Measurements from ENCODE around the gene SHMT2.

SHMT2 gene

GRCh38 chr12:57235017-57235727 is 5.7 kb downstream of the SHMT2 start:
- DNase-seq (ENCODE audit: low read depth, low spot score): no peak
- no peak overlapping the region for H3K4me3 ChIP-seq (ENCODE audit: low read depth, low read length)
- no peak for TF ChIP-seq CTCF (IDR thresholded peaks at IDR 0.05; ENCODE audit: insufficient read depth, low read length, missing control alignments)
- ChIA-PET POLR2A (no interaction called here), CTCF (interaction anchor here (0.9 to 13.5 kb wide), 3 partner anchors 12 to 217 kb away, joined by 3 to 393 read pairs (median 3); no protein-coding TSS in a partner anchor)

- CTCF ChIA-PET: interaction anchor here (0.9 to 13.5 kb wide), 2 partner anchors 12 to 25 kb away, joined by 3 to 393 read pairs; no protein-coding TSS in a partner anchor
- TF ChIP-seq CTCF (IDR thresholded peaks at IDR 0.05; ENCODE audit: insufficient read depth, low read length, missing control alignments): no peak
- DNase-seq (ENCODE audit: low read depth, low spot score): no peak
These were observed 6.2 kb downstream of the SHMT2 start for GRCh38 chr12:57235728-57236131.

GRCh38 chr12:57236201-57236924 is 6.9 kb downstream of the SHMT2 start:
- ChIA-PET CTCF (interaction anchor here (0.9 to 38.5 kb wide), 6 partner anchors 9 to 221 kb away, joined by 3 to 880 read pairs (median 212); partner anchors contain the start of genes GLI1, INHBE, NXPH4 and SHMT2), POLR2A (interaction anchor here (0.7 kb wide), 1 partner anchor 213 kb away, joined by 3 read pairs; no protein-coding TSS in a partner anchor)

More at GRCh38 chr12:57235728-57236131, 6.2 kb downstream of the SHMT2 start:
- POLR2A ChIA-PET: no interaction called here
- H3K4me3 ChIP-seq (ENCODE audit: low read depth, low read length): no peak overlapping the region

GRCh38 chr12:57236925-57237595 is 7.5 kb downstream of the SHMT2 start:
- POLR2A ChIA-PET: interaction anchor here (0.7 to 4.6 kb wide), 5 partner anchors 7 to 212 kb away, joined by 3 to 74 read pairs (median 4); partner anchors contain the start of gene SHMT2
- DNase-seq (ENCODE audit: low read depth, low spot score): no peak
- H3K4me3 ChIP-seq (ENCODE audit: low read depth, low read length): no peak overlapping the region

More at GRCh38 chr12:57236201-57236924, 6.9 kb downstream of the SHMT2 start:
- TF ChIP-seq CTCF (IDR thresholded peaks at IDR 0.05; ENCODE audit: insufficient read depth, low read length, missing control alignments): no peak
- DNase-seq (ENCODE audit: low read depth, low spot score): no peak
- no peak overlapping the region for H3K4me3 ChIP-seq (ENCODE audit: low read depth, low read length)

GRCh38 chr12:57237596-57237931 is 8.1 kb downstream of the SHMT2 start:
- no peak overlapping the region for H3K4me3 ChIP-seq (ENCODE audit: low read depth, low read length)
- ChIA-PET POLR2A (interaction anchor here (1.2 to 4.6 kb wide), 4 partner anchors 7 to 24 kb away, joined by 3 to 74 read pairs (median 4); partner anchors contain the start of gene SHMT2), CTCF (interaction anchor here (0.9 to 38.5 kb wide), 9 partner anchors 10 to 220 kb away, joined by 3 to 880 read pairs (median 32); partner anchors contain the start of genes GLI1, INHBE, NXPH4 and SHMT2)
- DNase-seq (ENCODE audit: low read depth, low spot score): no peak
- TF ChIP-seq CTCF (IDR thresholded peaks at IDR 0.05; ENCODE audit: insufficient read depth, low read length, missing control alignments): no peak

More at GRCh38 chr12:57236925-57237595, 7.5 kb downstream of the SHMT2 start:
- no peak for TF ChIP-seq CTCF (IDR thresholded peaks at IDR 0.05; ENCODE audit: insufficient read depth, low read length, missing control alignments)
- CTCF ChIA-PET: interaction anchor here (1.2 to 38.5 kb wide), 8 partner anchors 10 to 220 kb away, joined by 3 to 880 read pairs (median 84); partner anchors contain the start of genes GLI1, INHBE, NXPH4 and SHMT2

All from AG04449 (cell line).